Measurements from ENCODE around the gene NHP2.

Gene NHP2

DNA sequence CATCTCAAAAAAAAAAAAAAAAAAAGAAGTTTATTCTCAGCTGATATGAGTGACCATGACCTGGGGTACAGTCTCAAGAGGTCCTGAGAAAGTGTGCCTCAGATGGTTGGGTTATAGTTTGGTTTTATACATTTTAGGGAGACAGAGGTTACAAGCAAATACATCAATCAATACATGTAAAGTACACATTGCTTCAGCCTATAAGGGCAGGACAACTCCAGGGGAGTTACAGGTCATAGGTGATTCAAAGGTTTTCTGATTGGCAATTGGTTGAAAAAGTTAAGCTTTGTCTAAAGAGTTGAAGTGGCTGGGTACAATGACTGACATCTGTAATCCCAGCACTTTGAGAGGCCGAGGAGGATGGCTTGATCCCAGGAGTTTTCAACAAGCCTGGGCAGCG, 35.7 kb upstream of the NHP2 start:
- TF ChIP-seq, protein P1, sequence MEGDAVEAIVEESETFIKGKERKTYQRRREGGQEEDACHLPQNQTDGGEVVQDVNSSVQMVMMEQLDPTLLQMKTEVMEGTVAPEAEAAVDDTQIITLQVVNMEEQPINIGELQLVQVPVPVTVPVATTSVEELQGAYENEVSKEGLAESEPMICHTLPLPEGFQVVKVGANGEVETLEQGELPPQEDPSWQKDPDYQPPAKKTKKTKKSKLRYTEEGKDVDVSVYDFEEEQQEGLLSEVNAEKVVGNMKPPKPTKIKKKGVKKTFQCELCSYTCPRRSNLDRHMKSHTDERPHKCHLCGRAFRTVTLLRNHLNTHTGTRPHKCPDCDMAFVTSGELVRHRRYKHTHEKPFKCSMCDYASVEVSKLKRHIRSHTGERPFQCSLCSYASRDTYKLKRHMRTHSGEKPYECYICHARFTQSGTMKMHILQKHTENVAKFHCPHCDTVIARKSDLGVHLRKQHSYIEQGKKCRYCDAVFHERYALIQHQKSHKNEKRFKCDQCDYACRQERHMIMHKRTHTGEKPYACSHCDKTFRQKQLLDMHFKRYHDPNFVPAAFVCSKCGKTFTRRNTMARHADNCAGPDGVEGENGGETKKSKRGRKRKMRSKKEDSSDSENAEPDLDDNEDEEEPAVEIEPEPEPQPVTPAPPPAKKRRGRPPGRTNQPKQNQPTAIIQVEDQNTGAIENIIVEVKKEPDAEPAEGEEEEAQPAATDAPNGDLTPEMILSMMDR (IDR thresholded peaks at IDR 0.05; ENCODE audit: low read length, missing control alignments): no peak
- no peak for DNase-seq (ENCODE audit: low read depth)
- no peak overlapping the region for H3K4me3 ChIP-seq (replicated peaks; ENCODE audit: low read depth, low read length)

- DNase-seq (ENCODE audit: low read depth): no peak
- TF ChIP-seq, protein P1 (IDR thresholded peaks at IDR 0.05; ENCODE audit: low read length, missing control alignments): no peak
- H3K4me3 ChIP-seq (replicated peaks; ENCODE audit: low read depth, low read length): no peak within 1 kb of the TSS
Measured at GRCh38 chr5:178187014-178187413, 33.3 kb upstream of the NHP2 start, which contains the start of gene GMCL2. Gene GMCL2, minus strand, starts transcription at chr5:178187371. Its CDS starts 72 bp downstream, at chr5:178187299.

DNA sequence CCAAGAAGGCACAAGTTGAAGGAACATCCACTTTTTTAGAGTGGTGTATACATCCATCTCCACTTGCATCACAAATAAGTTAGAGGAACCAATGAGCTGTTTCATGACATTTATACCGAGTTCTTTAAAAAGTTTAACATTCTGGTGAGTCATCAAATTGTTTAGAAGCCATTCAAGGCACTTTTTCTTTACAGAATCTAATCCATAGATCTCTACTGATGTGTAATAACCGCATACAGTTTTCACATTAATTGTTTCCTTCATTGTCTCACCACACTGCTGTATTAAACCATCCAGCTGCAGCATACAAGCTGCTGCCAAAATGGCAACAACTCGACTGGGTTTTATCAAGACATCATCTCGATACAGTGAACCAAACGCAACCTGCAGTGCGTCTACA, 32.7 kb upstream of the NHP2 start:
- no peak for DNase-seq (ENCODE audit: low read depth)
- TF ChIP-seq, protein P1 (IDR thresholded peaks at IDR 0.05; ENCODE audit: low read length, missing control alignments): no peak
- no peak overlapping the region for H3K4me3 ChIP-seq (replicated peaks; ENCODE audit: low read depth, low read length)

GRCh38 chr5:178182158-178182876, 28.6 kb upstream of the NHP2 start:
- no peak for DNase-seq (ENCODE audit: low read depth)
- H3K4me3 ChIP-seq (replicated peaks; ENCODE audit: low read depth, low read length): no peak overlapping the region
- TF ChIP-seq, protein P1 (IDR thresholded peaks at IDR 0.05; ENCODE audit: low read length, missing control alignments): no peak

DNA sequence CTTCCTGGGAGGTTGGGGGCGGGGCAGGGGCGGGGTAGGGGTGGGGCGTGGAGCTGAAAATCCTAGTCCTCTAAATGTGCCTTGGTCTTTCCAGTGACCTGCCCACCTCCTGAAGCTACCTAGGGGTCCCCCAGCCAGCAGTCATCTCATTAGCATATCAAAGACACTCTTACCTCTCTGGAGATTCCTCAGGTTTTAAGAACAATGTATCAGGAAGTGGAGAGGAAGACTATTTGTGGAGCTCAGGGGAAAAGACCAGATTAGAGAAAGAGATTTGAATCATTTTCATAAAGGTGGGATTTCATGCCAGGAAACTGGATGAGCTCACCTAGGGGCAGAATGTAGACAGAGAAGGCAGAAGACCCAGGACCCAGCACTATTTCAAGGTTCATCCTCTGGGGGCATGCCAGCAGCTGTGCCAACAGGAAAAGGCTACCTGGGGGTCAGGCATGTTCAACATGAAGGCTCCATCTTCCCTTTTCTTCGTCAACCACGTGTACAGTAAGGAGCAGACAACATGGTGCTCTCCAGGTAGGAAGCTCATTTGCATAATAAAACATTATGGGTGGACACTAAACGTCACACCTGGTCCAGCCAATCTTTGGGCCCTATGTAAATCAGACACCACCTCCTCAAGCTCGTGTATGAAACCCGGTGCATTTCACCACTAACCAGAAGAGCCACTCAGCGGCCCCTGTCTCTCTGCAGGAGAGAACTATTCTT, 26.6 kb upstream of the NHP2 start:
- TF ChIP-seq, protein P1 (IDR thresholded peaks at IDR 0.05; ENCODE audit: low read length, missing control alignments): no peak
- DNase-seq (ENCODE audit: low read depth): no peak
- H3K4me3 ChIP-seq (replicated peaks; ENCODE audit: low read depth, low read length): no peak overlapping the region

DNA sequence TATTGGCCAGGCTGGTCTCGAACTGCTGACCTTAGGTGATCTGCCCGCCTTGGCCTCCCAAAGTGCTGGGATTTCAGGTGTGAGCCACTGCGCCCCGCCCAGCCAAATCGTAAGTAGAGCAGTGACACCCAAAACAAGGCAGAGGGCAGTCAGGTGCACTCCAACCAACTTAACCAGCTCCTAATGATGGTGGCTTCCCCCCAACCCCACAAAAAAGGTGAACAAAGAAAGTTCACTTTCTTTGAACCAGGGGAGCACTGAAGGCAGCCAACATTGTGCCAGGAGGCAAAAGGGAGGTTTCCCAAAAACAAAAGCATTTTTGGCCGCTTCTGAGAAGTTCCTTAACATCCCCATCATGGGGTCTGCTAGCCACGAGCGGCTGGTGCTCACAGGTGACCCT, 23.9 kb upstream of the NHP2 start:
- H3K4me3 ChIP-seq (replicated peaks; ENCODE audit: low read depth, low read length): no peak overlapping the region
- TF ChIP-seq, protein P1 (IDR thresholded peaks at IDR 0.05; ENCODE audit: low read length, missing control alignments): no peak
- DNase-seq (ENCODE audit: low read depth): no peak
